Colon (tissue), 2 donors: ENCODE measurements around the gene BTNL2.
"Not testable (repeated sequence)": the region's sequence is repeated elsewhere in the genome, so short reads cannot be mapped to it uniquely, and the experiment has no call there.

Experiments
- FAIRE-seq: peaks from 2 replicates; lab custom pipeline; 2012; peaks lifted over from hg19 to GRCh38; lab: Jason Lieb, UNC
- donor health status: control.
- donor health status: control.

BTNL2 gene

DNA sequence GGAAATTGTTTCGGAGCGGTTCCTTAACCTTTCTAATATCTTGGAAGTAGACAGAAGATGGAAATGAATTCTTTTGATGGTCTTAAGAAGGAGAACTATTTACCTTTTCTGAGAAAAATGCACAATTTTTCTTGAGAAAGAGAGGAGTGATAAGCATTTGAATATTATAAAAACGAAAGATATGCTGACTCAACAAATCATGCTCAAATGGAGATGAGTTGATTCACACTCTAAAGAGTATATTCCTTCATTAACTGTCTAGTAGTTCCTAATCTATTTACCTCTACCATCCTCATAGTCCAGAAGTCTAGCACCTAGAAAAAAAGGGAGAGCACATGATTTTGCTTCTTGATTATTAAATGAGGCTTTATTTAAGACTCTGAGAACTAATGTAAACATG is 39.3 kb downstream of the BTNL2 start:
- FAIRE-seq = no peak

GRCh38 chr6:32359225-32359624 is 47.8 kb downstream of the BTNL2 start:
- FAIRE-seq = not testable (repeated sequence)

DNA sequence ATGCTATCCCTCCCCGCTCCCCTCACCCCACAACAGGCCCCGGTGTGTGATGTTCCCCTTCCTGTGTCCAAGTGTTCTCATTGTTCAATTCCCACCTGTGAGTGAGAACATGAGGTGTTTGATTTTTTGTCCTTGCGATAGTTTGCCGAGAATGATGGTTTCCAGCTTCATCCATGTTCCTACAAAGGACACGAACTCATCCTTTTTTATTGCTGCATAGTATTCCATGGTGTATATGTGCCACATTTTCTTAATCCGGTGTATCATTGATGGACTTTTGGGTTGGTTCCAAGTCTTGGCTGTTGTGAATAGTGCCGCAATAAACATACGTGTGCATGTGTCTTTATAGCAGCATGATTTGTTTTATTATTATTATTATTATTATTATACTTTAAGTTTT is 48.4 kb downstream of the BTNL2 start:
- FAIRE-seq = not testable (repeated sequence)

DNA sequence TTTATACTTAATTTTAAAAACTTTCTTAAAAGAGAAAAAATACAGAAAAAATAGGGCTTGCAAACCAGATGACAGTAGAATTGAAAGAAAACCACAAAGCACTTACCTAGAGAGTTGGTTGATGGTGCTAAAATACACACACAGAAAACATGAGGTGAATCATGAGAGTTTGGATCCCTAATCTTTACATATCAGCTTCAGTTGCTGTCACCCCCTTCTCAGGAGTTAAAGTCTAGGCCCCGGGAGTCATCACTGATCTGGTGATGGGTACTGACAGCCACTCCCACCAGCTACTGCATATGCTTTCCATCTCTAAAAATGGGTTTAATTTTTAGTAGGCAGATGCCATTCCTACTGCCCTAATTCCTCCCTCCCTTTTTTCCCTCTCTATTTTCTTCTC is 52.0 kb downstream of the BTNL2 start:
- FAIRE-seq = no peak

DNA sequence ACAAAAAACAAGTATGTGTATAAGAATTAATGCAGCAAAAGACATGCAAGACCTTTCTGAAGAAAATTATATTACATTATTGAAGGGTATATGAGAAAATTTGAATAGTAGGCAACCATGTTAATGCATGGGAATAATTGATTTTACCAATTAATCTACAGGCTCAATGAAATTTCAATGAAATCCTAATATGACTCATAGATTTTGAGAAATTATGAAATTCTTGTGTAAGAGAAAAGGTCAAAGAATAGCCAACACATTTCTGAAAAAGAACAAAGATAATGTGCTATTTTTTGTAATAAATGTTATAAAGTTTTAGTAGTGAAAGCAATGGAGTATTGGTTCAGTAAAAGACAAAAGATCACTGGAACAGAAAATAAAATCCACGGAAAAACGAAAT is 53.6 kb downstream of the BTNL2 start:
- FAIRE-seq = no peak
